GM23248 (cell line): Measurements from ENCODE around the gene EIF5. TPM values are rescaled to one million over a fixed set of nuclear protein-coding genes. Genes with fewer than 3 reads are reported as not detected.

Experiments used
- DNase-seq: peaks from one replicate; pipeline ENCODE4 v3.0.0-alpha.2; 2015
- H2AFZ ChIP-seq: fragments of 200-600 bp; sonication (generic); 2 replicates; pipeline ENCODE4 v1.6.1; 2016; ENCODE audit warnings: antibody characterized with exemption
- H3F3A ChIP-seq: fragments of 200-600 bp; sonication (generic); 2 replicates; pipeline ENCODE4 v1.6.1; 2016; ENCODE audit warnings: mild to moderate bottlenecking, antibody characterized with exemption, mixed run types; ENCODE audit not compliant: insufficient read depth
- H3K27ac ChIP-seq: fragments of 200-600 bp; sonication (generic); 2 replicates; pipeline ENCODE4 v1.5.1; 2016; ENCODE audit warnings: mild to moderate bottlenecking
- H3K27me3 ChIP-seq: fragments of 200-600 bp; sonication (generic); replicated peaks from 2 replicates; pipeline ENCODE4 v1.6.1; 2016; ENCODE audit warnings: mild to moderate bottlenecking; ENCODE audit not compliant: insufficient read depth
- H3K36me3 ChIP-seq: fragments of 200-600 bp; sonication (generic); 2 replicates; pipeline ENCODE4 v1.6.1; 2016; ENCODE audit warnings: low read depth, mild to moderate bottlenecking
- H3K4me1 ChIP-seq: fragments of 200-600 bp; sonication (generic); 2 replicates; pipeline ENCODE4 v1.6.1; 2016; ENCODE audit warnings: mild to moderate bottlenecking; ENCODE audit not compliant: insufficient read depth
- H3K4me2 ChIP-seq: fragments of 200-600 bp; sonication (generic); one replicate; pipeline ENCODE4 v1.6.1; 2016; ENCODE audit warnings: mild to moderate bottlenecking; ENCODE audit not compliant: unreplicated experiment
- H3K4me3 ChIP-seq: fragments of 200-600 bp; sonication (generic); 2 replicates; pipeline ENCODE4 v1.5.1; 2016; ENCODE audit warnings: mild to moderate bottlenecking
- H3K79me2 ChIP-seq: fragments of 200-600 bp; sonication (generic); 2 replicates; pipeline ENCODE4 v1.6.1; 2016; ENCODE audit warnings: mild to moderate bottlenecking; ENCODE audit not compliant: insufficient read depth
- H3K9ac ChIP-seq: fragments of 200-600 bp; sonication (generic); 2 replicates; pipeline ENCODE4 v1.6.1; 2016; ENCODE audit warnings: mild to moderate bottlenecking
- H3K9me2 ChIP-seq: fragments of 200-600 bp; sonication (generic); 2 replicates; pipeline ENCODE4 v1.6.1; 2016; ENCODE audit warnings: mixed run types, mild to moderate bottlenecking, moderate library complexity; ENCODE audit not compliant: insufficient read depth
- H3K9me3 ChIP-seq: fragments of 200-600 bp; sonication (generic); one replicate; pipeline ENCODE4 v1.6.1; 2017; ENCODE audit warnings: low read depth
- H4K20me1 ChIP-seq: fragments of 200-600 bp; sonication (generic); 2 replicates; pipeline ENCODE4 v1.6.0; 2016; ENCODE audit not compliant: insufficient read depth
- EZH2 ChIP-seq: fragments of 200-600 bp; sonication (generic); IDR thresholded peaks from 2 replicates; pipeline ENCODE4 v1.6.1; 2018; ENCODE audit warnings: antibody characterized with exemption, mild to moderate bottlenecking; ENCODE audit not compliant: insufficient read depth, poor library complexity, severe bottlenecking
- EZH2phosphoT487 ChIP-seq: fragments of 200-600 bp; sonication (generic); IDR thresholded peaks from 2 replicates; pipeline ENCODE4 v1.6.1; 2018; ENCODE audit warnings: antibody characterized with exemption, moderate library complexity, mild to moderate bottlenecking, low read depth; ENCODE audit not compliant: insufficient read depth
- WGBS, 2 experiments: methylation state at CpG; one replicate each; pipeline ENCODE4 v1.1.6; 2015 to 2017; ENCODE audit warnings: low lambda C conversion rate in 2 of 2, low coverage in 1 of 2; ENCODE audit errors: missing lambda C conversion rate in 2 of 2; 5-methylcytosine and 5-hydroxymethylcytosine counted together
- in situ Hi-C: fragments of 300-500 bp; cut with MboI; formaldehyde crosslinking; loops from 2 replicates; pipeline ENCODE4 v1.15.0; 2020
- polyA plus RNA-seq: library from polyadenylated mRNA; unstranded; fragments of >200 nt; fragmentation: Nextera tagmentation; extraction: Ambion mirVana; gene quantifications from 2 replicates; pipeline ENCODE4 v1.2.1, GENCODE V29; 2016
- total RNA-seq: library from RNA; depleted of rRNA; stranded (reverse); fragments of >200 nt; shearing (Covaris generic); gene quantifications from 2 replicates; pipeline ENCODE4 v1.2.3, GENCODE V29; 2014

Gene EIF5
- total and polyA plus RNA-seq, 2 experiments from 2014 or later, result 133 to 518 TPM

DNA sequence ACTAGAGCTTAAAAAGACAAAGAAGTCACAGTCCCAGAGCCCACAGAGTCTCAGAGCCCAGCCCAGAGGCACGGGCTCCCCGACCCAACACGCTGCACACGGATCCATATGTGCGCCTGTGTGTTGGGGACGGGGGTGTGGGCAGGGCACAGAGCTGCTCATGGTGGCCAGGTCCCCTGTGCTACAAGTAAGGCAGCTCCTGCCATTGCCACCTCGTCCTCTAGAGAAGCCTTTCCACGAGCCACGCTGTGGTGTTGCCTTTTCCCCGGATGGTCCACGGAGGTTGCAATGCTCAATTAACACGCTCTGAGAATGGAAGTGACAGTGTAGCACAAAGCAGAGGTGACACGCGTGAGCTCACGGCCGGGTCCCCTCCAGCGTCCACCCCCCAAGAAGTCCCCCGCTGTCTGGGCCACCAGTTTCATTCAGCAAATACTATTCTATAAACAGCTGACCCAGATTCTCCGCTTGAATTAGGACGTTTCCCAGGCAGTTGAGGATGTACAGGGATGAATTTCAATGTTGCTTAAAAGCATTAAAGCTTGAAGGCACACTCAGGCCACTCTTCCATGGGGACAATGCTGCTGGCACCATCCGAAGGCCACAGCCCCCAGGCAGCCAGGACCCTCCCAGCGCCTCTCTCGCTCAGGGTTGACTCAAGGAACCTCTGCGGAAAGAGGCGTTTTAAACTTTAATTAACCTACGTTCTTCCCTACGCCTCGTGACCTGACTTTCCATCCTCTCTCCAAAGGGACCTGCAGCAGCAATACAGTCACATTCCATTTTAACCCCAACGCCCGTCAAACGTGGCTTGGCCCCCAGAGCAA lies 22.7 kb upstream of the EIF5 start:
- H3K79me2 ChIP-seq, result no peaks in the 10 kb centered on the region
- H3K9ac ChIP-seq, result no peak overlapping the region
- H3F3A ChIP-seq, result no peaks in the 10 kb centered on the region
- H3K9me2 ChIP-seq, result no peaks in the 10 kb centered on the region
- no peaks in the 10 kb centered on the region for H3K9me3 ChIP-seq
- H2AFZ ChIP-seq, result no peak overlapping the region
- in situ Hi-C loops, result no loop called here
- H3K4me1 ChIP-seq, result no peaks in the 10 kb centered on the region
- H3K36me3 ChIP-seq, result no peaks in the 10 kb centered on the region
- H3K4me2 ChIP-seq, result no peak overlapping the region
- H3K27ac ChIP-seq, result no peak overlapping the region
- TF ChIP-seq EZH2phosphoT487 (no peak), EZH2 (no peak)
- no peak overlapping the region for H3K4me3 ChIP-seq
- WGBS, 2 experiments, result 77 to 78% methylated on average over 31 of the region's 31 CpGs
- no peaks in the 10 kb centered on the region for H3K27me3 ChIP-seq
- no peak for DNase-seq
- no peaks in the 10 kb centered on the region for H4K20me1 ChIP-seq

DNA sequence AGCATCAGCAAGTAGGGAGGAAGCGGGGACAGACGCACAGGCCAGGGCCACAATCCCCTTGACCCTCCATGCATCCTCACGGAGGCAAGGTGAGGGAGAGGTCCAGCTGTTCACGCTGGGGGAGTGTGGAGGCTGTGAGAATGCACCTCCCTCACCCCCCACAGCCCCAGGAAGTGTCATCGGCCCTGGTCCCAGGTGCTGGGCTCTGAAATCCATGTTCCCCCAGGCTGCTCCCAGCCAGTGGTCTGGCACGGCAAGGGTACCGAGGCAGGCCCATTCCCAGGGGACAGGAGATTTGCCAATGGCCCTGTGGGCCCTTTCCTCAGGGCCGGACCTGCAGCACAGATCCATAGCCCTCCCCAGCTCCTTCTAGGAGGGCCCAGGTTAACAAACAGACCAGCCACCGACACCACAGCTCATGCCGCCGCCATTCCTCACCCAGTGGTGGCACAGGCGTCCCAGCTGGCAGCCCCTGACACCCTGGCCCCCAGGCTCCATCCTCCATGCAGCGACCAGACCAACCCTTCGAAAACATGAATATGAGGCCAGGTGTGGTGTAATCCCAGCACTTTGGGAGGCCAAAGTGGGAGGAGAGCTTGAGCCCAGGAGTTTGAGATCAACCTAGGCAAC lies 21.9 kb upstream of the EIF5 start:
- DNase-seq, result no peak
- whole genome bisulfite sequencing, 2 experiments, result 85 to 91% methylated on average over 13 to 14 of the region's 14 CpGs
- in situ Hi-C loops, result no loop called here
- no peak overlapping the region for H3K4me3 ChIP-seq
- H3K4me1 ChIP-seq, result no peaks in the 10 kb centered on the region
- H3K4me2 ChIP-seq, result no peak overlapping the region
- no peak for TF ChIP-seq EZH2phosphoT487
- TF ChIP-seq EZH2, result no peak
- H3F3A ChIP-seq, result no peaks in the 10 kb centered on the region
- no peaks in the 10 kb centered on the region for H3K27me3 ChIP-seq
- H3K36me3 ChIP-seq, result no peaks in the 10 kb centered on the region
- no peak overlapping the region for H3K9ac ChIP-seq
- no peaks in the 10 kb centered on the region for H3K79me2 ChIP-seq
- no peaks in the 10 kb centered on the region for H3K9me3 ChIP-seq
- no peak overlapping the region for H3K27ac ChIP-seq
- no peak overlapping the region for H2AFZ ChIP-seq
- H3K9me2 ChIP-seq, result no peaks in the 10 kb centered on the region
- H4K20me1 ChIP-seq, result no peaks in the 10 kb centered on the region

DNA sequence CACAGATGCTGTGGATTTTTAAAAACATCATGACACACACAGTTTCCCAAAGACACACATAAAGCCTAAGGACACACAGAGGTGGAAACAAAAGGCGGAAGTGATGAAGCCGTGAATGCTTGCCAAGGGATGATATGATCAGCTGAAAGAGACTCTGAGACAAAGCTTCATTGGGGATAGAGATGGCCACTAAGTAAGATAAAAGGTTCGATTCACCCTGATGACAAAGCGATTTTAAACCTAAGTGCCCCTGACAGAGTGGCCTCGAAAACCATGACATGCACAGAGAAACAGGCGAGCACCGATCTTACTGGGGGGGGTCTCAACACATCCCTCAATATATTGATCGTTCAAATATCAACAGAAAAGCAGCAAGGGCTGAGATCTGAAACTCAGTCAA lies 20.3 kb upstream of the EIF5 start:
- in situ Hi-C loops, result no loop called here
- Histone ChIP-seq H3K4me1 (no peaks in the 10 kb centered on the region), H3K79me2 (no peaks in the 10 kb centered on the region), H3K27me3 (no peaks in the 10 kb centered on the region), H3K4me2 (no peak overlapping the region), H3K36me3 (no peaks in the 10 kb centered on the region), H2AFZ (no peak overlapping the region), H3K9ac (no peak overlapping the region), H3K27ac (no peak overlapping the region), H3F3A (no peaks in the 10 kb centered on the region), H3K9me3 (no peaks in the 10 kb centered on the region), H4K20me1 (no peaks in the 10 kb centered on the region), H3K4me3 (no peak overlapping the region), H3K9me2 (no peaks in the 10 kb centered on the region)
- no peak for TF ChIP-seq EZH2phosphoT487
- TF ChIP-seq EZH2, result no peak
- 78 to 79% methylated on average over 8 of the region's 8 CpGs for WGBS, 2 experiments
- peak; percentile 26 for DNase-seq

DNA sequence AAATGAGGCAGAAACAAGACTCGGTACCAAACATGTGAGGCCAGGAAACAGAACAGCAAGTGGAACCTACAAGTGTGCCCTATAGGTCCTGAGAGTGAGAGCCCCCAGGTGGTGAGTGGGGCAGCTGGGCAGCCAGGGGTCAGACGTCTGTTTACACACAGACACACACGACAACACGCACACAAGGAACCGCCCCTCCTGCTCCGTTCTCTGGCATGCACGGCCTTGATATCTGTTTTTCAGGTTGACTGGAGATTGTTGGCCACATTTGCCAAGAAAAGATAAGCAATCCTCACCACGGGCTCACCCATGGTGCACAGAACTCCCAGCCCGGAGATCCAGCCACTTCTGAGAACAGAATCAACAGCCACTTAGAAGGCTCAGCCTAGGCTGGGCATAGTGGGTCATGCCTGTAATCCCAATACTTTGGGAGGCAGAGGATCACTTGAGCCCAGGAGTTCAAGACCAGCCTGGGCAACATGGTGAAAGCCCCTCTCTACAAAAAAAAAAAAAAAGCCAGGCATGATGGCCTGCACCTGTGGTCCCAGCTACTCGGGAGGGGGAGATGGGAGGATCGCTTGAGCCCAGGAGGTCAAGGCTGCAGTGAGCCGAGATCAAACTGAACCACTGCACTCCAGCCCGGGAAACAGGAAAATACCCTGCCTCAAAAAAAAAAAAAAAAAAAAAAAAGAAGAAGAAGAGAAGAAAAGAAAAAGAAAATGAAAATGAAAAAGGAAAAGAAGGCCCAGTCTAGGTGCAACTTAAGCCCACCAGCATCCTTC lies 19.4 kb upstream of the EIF5 start:
- 85 to 86% methylated on average over 13 of the region's 13 CpGs for WGBS, 2 experiments
- Histone ChIP-seq H3K4me2 (no peak overlapping the region), H2AFZ (peak overlapping the region; percentile 51; the same call in 1 of the 2 replicates)

More for the DNA sequence above, 19.4 kb upstream of the EIF5 start:
- Histone ChIP-seq H3K4me3 (no peak overlapping the region), H3K36me3 (no peaks in the 10 kb centered on the region), H3K27me3 (no peaks in the 10 kb centered on the region), H3F3A (no peaks in the 10 kb centered on the region), H3K4me1 (no peaks in the 10 kb centered on the region), H4K20me1 (no peaks in the 10 kb centered on the region), H3K9ac (0 out of 2 replicates have a peak overlapping the region, but pooled peaks have one; percentile 20), H3K9me2 (no peaks in the 10 kb centered on the region), H3K27ac (0 out of 2 replicates have a peak overlapping the region, but pooled peaks have one; percentile 21), H3K9me3 (no peaks in the 10 kb centered on the region), H3K79me2 (no peaks in the 10 kb centered on the region)
- DNase-seq, result no peak
- TF ChIP-seq EZH2phosphoT487 (no peak), EZH2 (no peak)
- in situ Hi-C loops, result no loop called here
